H9 (cell line): ENCODE measurements around the gene MAP4K1. TPM values are rescaled to one million over a fixed set of nuclear protein-coding genes. Genes with fewer than 3 reads are reported as not detected.

Experiments
- DNase-seq: peaks from one replicate; pipeline ENCODE4 v3.0.0-alpha.2; 2017
- H2AFZ ChIP-seq: one replicate; pipeline ENCODE4 v1.6.1; 2013; ENCODE audit warnings: mild to moderate bottlenecking, low read length, control low read depth, moderate library complexity
- H2AK5ac ChIP-seq: 2 replicates; pipeline ENCODE4 v1.6.1; 2013; ENCODE audit warnings: low read length, control low read depth, mixed read lengths; ENCODE audit not compliant: insufficient read length
- H2BK120ac ChIP-seq: one replicate; pipeline ENCODE4 v1.6.1; 2013; ENCODE audit warnings: low read depth, mild to moderate bottlenecking, low read length, control low read depth, inconsistent platforms; ENCODE audit not compliant: poor library complexity, severe bottlenecking
- H2BK12ac ChIP-seq: 2 replicates; pipeline ENCODE4 v1.6.1; 2013; ENCODE audit warnings: low read length, control low read depth, mixed read lengths, low read depth; ENCODE audit not compliant: insufficient read length
- H2BK15ac ChIP-seq: 2 replicates; pipeline ENCODE4 v1.6.1; 2013; ENCODE audit warnings: low read depth, low read length, control low read depth
- H2BK20ac ChIP-seq: one replicate; pipeline ENCODE4 v1.6.1; 2013; ENCODE audit warnings: low read depth, mild to moderate bottlenecking, low read length, control low read depth, inconsistent platforms; ENCODE audit not compliant: poor library complexity, severe bottlenecking
- H2BK5ac ChIP-seq: 2 replicates; pipeline ENCODE4 v1.6.1; 2013; ENCODE audit warnings: low read length, control low read depth, mixed read lengths; ENCODE audit not compliant: insufficient read length
- H3K14ac ChIP-seq: 2 replicates; pipeline ENCODE4 v1.6.1; 2013; ENCODE audit warnings: low read length, control low read depth; ENCODE audit not compliant: insufficient read depth
- H3K18ac ChIP-seq: 2 replicates; pipeline ENCODE4 v1.6.1; 2013; ENCODE audit warnings: low read depth, mild to moderate bottlenecking, mixed read lengths, low read length, control low read depth; ENCODE audit not compliant: insufficient read length
- H3K23ac ChIP-seq: 2 replicates; pipeline ENCODE4 v1.6.1; 2013; ENCODE audit warnings: low read length, control low read depth, mixed read lengths, low read depth; ENCODE audit not compliant: insufficient read length
- H3K23me2 ChIP-seq: 2 replicates; pipeline ENCODE4 v1.6.1; 2013; ENCODE audit warnings: low read depth, mild to moderate bottlenecking, mixed read lengths, low read length, control low read depth; ENCODE audit not compliant: insufficient read length, poor library complexity, severe bottlenecking
- H3K27ac ChIP-seq: 2 replicates; pipeline ENCODE4 v1.5.1; 2013; ENCODE audit warnings: low read length, control low read depth, mixed read lengths, low read depth; ENCODE audit not compliant: insufficient read length
- H3K27me3 ChIP-seq: 2 replicates; pipeline ENCODE4 v1.6.1; 2013; ENCODE audit warnings: low read length, control low read depth, inconsistent platforms; ENCODE audit not compliant: insufficient read depth
- H3K4ac ChIP-seq: 2 replicates; pipeline ENCODE4 v1.6.1; 2013; ENCODE audit warnings: low read depth, mild to moderate bottlenecking, control low read depth, inconsistent platforms, low read length, moderate library complexity
- H3K4me1 ChIP-seq: 2 replicates; pipeline ENCODE4 v1.6.1; 2013; ENCODE audit warnings: low read length, control low read depth, inconsistent platforms; ENCODE audit not compliant: insufficient read depth
- H3K4me2 ChIP-seq: 2 replicates; pipeline ENCODE4 v1.6.1; 2013; ENCODE audit warnings: low read length, control low read depth, mixed read lengths; ENCODE audit not compliant: insufficient read length, insufficient read depth
- H3K56ac ChIP-seq: 2 replicates; pipeline ENCODE4 v1.6.1; 2013; ENCODE audit warnings: low read depth, mild to moderate bottlenecking, mixed read lengths, low read length, control low read depth; ENCODE audit not compliant: insufficient read length
- H3K79me1 ChIP-seq: 2 replicates; pipeline ENCODE4 v1.6.1; 2013; ENCODE audit warnings: low read depth, mild to moderate bottlenecking, moderate library complexity, low read length, control low read depth, inconsistent platforms; ENCODE audit not compliant: insufficient read depth, poor library complexity, severe bottlenecking
- H3K79me2 ChIP-seq: 2 replicates; pipeline ENCODE4 v1.6.1; 2013; ENCODE audit warnings: low read length, control low read depth, inconsistent platforms; ENCODE audit not compliant: insufficient read depth
- H3K9ac ChIP-seq: 2 replicates; pipeline ENCODE4 v1.6.1; 2013; ENCODE audit warnings: low read length, control low read depth, mixed read lengths; ENCODE audit not compliant: insufficient read length; ENCODE audit errors: extremely low read depth
- H3K9me3 ChIP-seq: one replicate; pipeline ENCODE4 v1.6.1; 2013; ENCODE audit warnings: low read depth, low read length, inconsistent platforms; ENCODE audit not compliant: control insufficient read depth
- H3T11ph ChIP-seq: one replicate; pipeline ENCODE4 v1.6.1; 2013; ENCODE audit warnings: mild to moderate bottlenecking, low read length, control low read depth, inconsistent platforms
- H4K20me1 ChIP-seq: one replicate; pipeline ENCODE4 v1.6.1; 2013; ENCODE audit not compliant: control insufficient read depth, insufficient read length, insufficient read depth
- H4K5ac ChIP-seq: 2 replicates; pipeline ENCODE4 v1.6.1; 2013; ENCODE audit warnings: low read depth, mild to moderate bottlenecking, mixed read lengths, low read length, control low read depth; ENCODE audit not compliant: insufficient read length
- H4K8ac ChIP-seq: replicated peaks from 2 replicates; pipeline ENCODE4 v1.6.1; 2013; ENCODE audit warnings: low read length, control low read depth, mixed read lengths, low read depth; ENCODE audit not compliant: insufficient read length
- H4K91ac ChIP-seq: 2 replicates; pipeline ENCODE4 v1.6.1; 2013; ENCODE audit warnings: low read depth, mild to moderate bottlenecking, moderate library complexity, mixed read lengths, low read length, control low read depth; ENCODE audit not compliant: insufficient read length
- H3K27ac Mint-ChIP-seq, 3 experiments: 2 replicates in 2 of 3; 3 replicates in 1 of 3; pipeline ENCODE4 v1.8.0; 2020 to 2021; ENCODE audit warnings: mixed read lengths in 3 of 3, mild to moderate bottlenecking in 1 of 3, moderate library complexity in 1 of 3
- H3K27me3 Mint-ChIP-seq: 2 replicates; pipeline ENCODE4 v1.8.0; 2021; ENCODE audit warnings: low read depth, mild to moderate bottlenecking, moderate library complexity, mixed read lengths
- H3K36me3 Mint-ChIP-seq, 3 experiments: 2 replicates in 2 of 3; 3 replicates in 1 of 3; pipeline ENCODE4 v1.8.0; 2020 to 2021; ENCODE audit warnings: low read depth in 3 of 3, mixed read lengths in 3 of 3; ENCODE audit not compliant: insufficient read depth in 1 of 3
- H3K4me1 Mint-ChIP-seq, 2 experiments: 2 replicates each; pipeline ENCODE4 v1.8.0; 2020; ENCODE audit warnings: mixed read lengths in 2 of 2
- H3K4me3 Mint-ChIP-seq, 2 experiments: 2 replicates in 1 of 2; 3 replicates in 1 of 2; pipeline ENCODE4 v1.8.0; 2020 to 2021; ENCODE audit warnings: mild to moderate bottlenecking in 2 of 2, mixed read lengths in 2 of 2, moderate library complexity in 1 of 2
- H3K9me3 Mint-ChIP-seq, 2 experiments: 2 replicates in 1 of 2; 3 replicates in 1 of 2; pipeline ENCODE4 v1.8.0; 2020; ENCODE audit warnings: mild to moderate bottlenecking in 2 of 2, mixed read lengths in 2 of 2, moderate library complexity in 1 of 2
- WGBS: extraction: QIAGEN DNeasy Blood & Tissue Kit; methylation state at CpG from one replicate; pipeline ENCODE4 v1.1.7; 2013; ENCODE audit warnings: missing lambda C conversion rate, low lambda C conversion rate, mixed read lengths; ENCODE audit not compliant: insufficient read length; ENCODE audit errors: extremely low coverage; 5-methylcytosine and 5-hydroxymethylcytosine counted together
- total RNA-seq: library from RNA; stranded (reverse); gene quantifications from 2 replicates; pipeline ENCODE4 v1.2.1, GENCODE V29; 2021
- TF ChIP-seq, protein P1 (sequence below): fragments of 200-600 bp; sonication (generic); conservative IDR thresholded peaks from 3 replicates; pipeline ENCODE4 v1.8.0; 2021; ENCODE audit warnings: antibody characterized with exemption, mild to moderate bottlenecking

Gene MAP4K1
- total RNA-seq, 1 experiment from 2014 or later: 31.1 TPM

DNA sequence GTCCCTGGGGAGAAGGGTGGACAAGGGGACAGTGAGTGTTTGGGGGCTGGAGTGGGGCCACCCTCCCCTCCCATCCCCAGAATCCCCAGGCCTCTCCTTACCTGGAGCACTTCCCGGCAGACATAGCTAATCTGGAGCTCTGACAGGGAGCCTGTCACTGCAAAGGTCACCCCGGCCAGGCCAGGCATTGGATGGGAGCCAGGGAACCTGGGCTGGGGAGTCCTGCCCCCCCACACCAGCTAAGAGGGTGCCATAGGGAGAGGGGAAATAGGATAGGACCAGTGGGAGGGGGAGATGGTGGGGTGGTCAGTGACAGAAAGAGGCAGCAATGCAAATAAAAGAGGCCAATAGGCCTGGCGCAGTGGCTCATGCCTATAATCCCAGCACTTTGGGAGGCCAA, 3.5 kb downstream of the MAP4K1 start:
- Histone ChIP-seq H3T11ph (no peak overlapping the region), H3K27ac (no peak overlapping the region), H4K5ac (no peak overlapping the region), H2AFZ (no peak overlapping the region), H3K9me3 (no peaks in the 10 kb centered on the region), H3K14ac (no peak overlapping the region; the same call in 1 of the 2 replicates), H3K79me1 (no peaks in the 10 kb centered on the region), H4K20me1 (no peaks in the 10 kb centered on the region), H3K79me2 (no peaks in the 10 kb centered on the region), H2BK15ac (no peak overlapping the region), H3K56ac (no peak overlapping the region), H3K4me2 (no peak overlapping the region), H4K8ac (no peak overlapping the region), H2BK5ac (no peak overlapping the region), H3K27me3 (no peaks in the 10 kb centered on the region), H2BK120ac (no peak overlapping the region), H3K23me2 (no peaks in the 10 kb centered on the region), H3K4ac (no peak overlapping the region), H2BK20ac (no peak overlapping the region), H4K91ac (no peak overlapping the region), H3K9ac (no peak overlapping the region), H3K4me1 (peaks cover 4% of the 10 kb centered on the region; the same call in 1 of the 2 replicates), H3K23ac (no peak overlapping the region), H3K18ac (no peak overlapping the region), H2BK12ac (no peak overlapping the region), H2AK5ac (no peak overlapping the region)
- WGBS: no CpG with 5 or more reads among the region's 3 CpGs
- Mint-ChIP-seq H3K4me3 (no peak overlapping the region), H3K9me3 (no peaks in the 10 kb centered on the region; a peak in 1 of 5 replicates), H3K4me1 (peaks cover 13 to 25% of the 10 kb centered on the region in 2 experiments), H3K27ac (no peak overlapping the region), H3K36me3 (peaks cover 0 to 3% (median 3%) of the 10 kb centered on the region in 3 experiments; a peak in 4 of 7 replicates), H3K27me3 (peaks cover 6% of the 10 kb centered on the region)
- no peak for DNase-seq
- TF ChIP-seq, protein P1, sequence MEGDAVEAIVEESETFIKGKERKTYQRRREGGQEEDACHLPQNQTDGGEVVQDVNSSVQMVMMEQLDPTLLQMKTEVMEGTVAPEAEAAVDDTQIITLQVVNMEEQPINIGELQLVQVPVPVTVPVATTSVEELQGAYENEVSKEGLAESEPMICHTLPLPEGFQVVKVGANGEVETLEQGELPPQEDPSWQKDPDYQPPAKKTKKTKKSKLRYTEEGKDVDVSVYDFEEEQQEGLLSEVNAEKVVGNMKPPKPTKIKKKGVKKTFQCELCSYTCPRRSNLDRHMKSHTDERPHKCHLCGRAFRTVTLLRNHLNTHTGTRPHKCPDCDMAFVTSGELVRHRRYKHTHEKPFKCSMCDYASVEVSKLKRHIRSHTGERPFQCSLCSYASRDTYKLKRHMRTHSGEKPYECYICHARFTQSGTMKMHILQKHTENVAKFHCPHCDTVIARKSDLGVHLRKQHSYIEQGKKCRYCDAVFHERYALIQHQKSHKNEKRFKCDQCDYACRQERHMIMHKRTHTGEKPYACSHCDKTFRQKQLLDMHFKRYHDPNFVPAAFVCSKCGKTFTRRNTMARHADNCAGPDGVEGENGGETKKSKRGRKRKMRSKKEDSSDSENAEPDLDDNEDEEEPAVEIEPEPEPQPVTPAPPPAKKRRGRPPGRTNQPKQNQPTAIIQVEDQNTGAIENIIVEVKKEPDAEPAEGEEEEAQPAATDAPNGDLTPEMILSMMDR: no peak
